ENCODE results near the gene LRRN4CL. TPM values are rescaled to one million over a fixed set of nuclear protein-coding genes. Genes with fewer than 3 reads are reported as not detected.

The LRRN4CL gene
- total RNA-seq, 2 experiments from 2014 or later, result 0.65 to 0.79 TPM

GRCh38 chr11:62719302-62719978 is 30.1 kb upstream of the LRRN4CL start:
- no TSS peak for BruUV-seq (replicated peaks)
- POLR2A ChIA-PET, result interaction anchor here (0.7 kb wide), 1 partner anchor 11 kb away, joined by 4 read pairs; no protein-coding TSS in a partner anchor
- H3K4me3 ChIP-seq (ENCODE audit: low read depth, low read length, poor library complexity, severe bottlenecking), result no peak overlapping the region
- no peaks in the 10 kb centered on the region for H3K9me3 ChIP-seq (ENCODE audit: low read length)
- H3K36me3 ChIP-seq (ENCODE audit: insufficient read depth, low read length), result peaks cover 99% of the 10 kb centered on the region
- CTCF ChIA-PET (ENCODE audit: unreplicated experiment), result no interaction called here
- H2AFZ ChIP-seq (ENCODE audit: low read length), result no peak overlapping the region
- TF ChIP-seq CTCF (conservative IDR thresholded peaks at IDR 0.05; ENCODE audit: low read length), result no peak
- no peak for TF ChIP-seq EZH2phosphoT487 (IDR thresholded peaks at IDR 0.05; ENCODE audit: borderline replicate concordance, low read depth, low read length)
- H3K9me2 ChIP-seq (ENCODE audit: insufficient read depth, low read length), result no peaks in the 10 kb centered on the region
- H4K20me1 ChIP-seq (ENCODE audit: insufficient read depth, low read length), result peaks cover 15% of the 10 kb centered on the region
- H3K27ac ChIP-seq (ENCODE audit: low read depth, low read length, poor library complexity, severe bottlenecking), result no peak overlapping the region
- no peak for DNase-seq (ENCODE audit: low spot score)
- intact Hi-C loops (cut with micrococcal nuclease; ENCODE audit: unreplicated experiment), result no loop called here
- peaks cover 48% of the 10 kb centered on the region for H3K79me2 ChIP-seq (ENCODE audit: insufficient read depth, low read depth, low read length)
- H3K4me2 ChIP-seq (ENCODE audit: low read length), result no peak overlapping the region
- peaks cover 7% of the 10 kb centered on the region for H3K4me1 ChIP-seq (ENCODE audit: insufficient read depth, low read length, poor library complexity, severe bottlenecking)

- Histone ChIP-seq H4K20me1 (ENCODE audit: insufficient read depth, low read length) (no peaks in the 10 kb centered on the region), H2AFZ (ENCODE audit: low read length) (no peak overlapping the region), H3K27ac (ENCODE audit: low read depth, low read length, poor library complexity, severe bottlenecking) (no peak overlapping the region), H3K9me2 (ENCODE audit: insufficient read depth, low read length) (no peaks in the 10 kb centered on the region), H3K9me3 (ENCODE audit: low read length) (no peaks in the 10 kb centered on the region), H3K4me2 (ENCODE audit: low read length) (no peak overlapping the region), H3K4me3 (ENCODE audit: low read depth, low read length, poor library complexity, severe bottlenecking) (no peak overlapping the region), H3K4me1 (ENCODE audit: insufficient read depth, low read length, poor library complexity, severe bottlenecking) (peaks cover 12% of the 10 kb centered on the region), H3K79me2 (ENCODE audit: insufficient read depth, low read depth, low read length) (peaks cover 21% of the 10 kb centered on the region; the same call in 1 of the 2 replicates), H3K36me3 (ENCODE audit: insufficient read depth, low read length) (peaks cover 99% of the 10 kb centered on the region)
- BruUV-seq (replicated peaks), result no TSS peak
- no peak for DNase-seq (ENCODE audit: low spot score)
- ChIA-PET POLR2A (interaction anchor here (0.9 kb wide), 1 partner anchor 118 kb away, joined by 3 read pairs; no protein-coding TSS in a partner anchor), CTCF (ENCODE audit: unreplicated experiment) (interaction anchor here (1.1 kb wide), 1 partner anchor 11 kb away, joined by 3 read pairs; the partner anchor contains the start of gene HNRNPUL2)
- intact Hi-C loops (cut with micrococcal nuclease; ENCODE audit: unreplicated experiment), result no loop called here
- TF ChIP-seq CTCF (conservative IDR thresholded peaks at IDR 0.05; ENCODE audit: low read length) (no peak), EZH2phosphoT487 (IDR thresholded peaks at IDR 0.05; ENCODE audit: borderline replicate concordance, low read depth, low read length) (no peak)
These were observed 27.5 kb upstream of the LRRN4CL start for GRCh38 chr11:62716816-62717215.

GRCh38 chr11:62716206-62716605 is 26.9 kb upstream of the LRRN4CL start:
- H3K79me2 ChIP-seq (ENCODE audit: insufficient read depth, low read depth, low read length), result peaks cover 15% of the 10 kb centered on the region; the same call in 1 of the 2 replicates
- intact Hi-C loops (cut with micrococcal nuclease; ENCODE audit: unreplicated experiment), result no loop called here
- H3K27ac ChIP-seq (ENCODE audit: low read depth, low read length, poor library complexity, severe bottlenecking), result no peak overlapping the region
- H4K20me1 ChIP-seq (ENCODE audit: insufficient read depth, low read length), result no peaks in the 10 kb centered on the region
- ChIA-PET CTCF (ENCODE audit: unreplicated experiment) (no interaction called here), POLR2A (interaction anchor here (0.9 to 1.2 kb wide), 2 partner anchors 11 to 117 kb away, joined by 3 to 6 read pairs; partner anchors contain the start of gene HNRNPUL2)
- no peak overlapping the region for H3K4me3 ChIP-seq (ENCODE audit: low read depth, low read length, poor library complexity, severe bottlenecking)
- BruUV-seq (replicated peaks), result no TSS peak
- H3K9me2 ChIP-seq (ENCODE audit: insufficient read depth, low read length), result no peaks in the 10 kb centered on the region
- TF ChIP-seq EZH2phosphoT487 (IDR thresholded peaks at IDR 0.05; ENCODE audit: borderline replicate concordance, low read depth, low read length) (no peak), CTCF (conservative IDR thresholded peaks at IDR 0.05; ENCODE audit: low read length) (no peak)
- no peak overlapping the region for H2AFZ ChIP-seq (ENCODE audit: low read length)
- H3K4me2 ChIP-seq (ENCODE audit: low read length), result no peak overlapping the region
- peaks cover 12% of the 10 kb centered on the region for H3K4me1 ChIP-seq (ENCODE audit: insufficient read depth, low read length, poor library complexity, severe bottlenecking)
- H3K9me3 ChIP-seq (ENCODE audit: low read length), result no peaks in the 10 kb centered on the region
- H3K36me3 ChIP-seq (ENCODE audit: insufficient read depth, low read length), result peaks cover 99% of the 10 kb centered on the region
- DNase-seq (ENCODE audit: low spot score), result no peak

Measured in OCI-LY7 (cell line).